GM18507 (cell line): Measurements from ENCODE around the gene STOM.

ENCODE experiments used
- DNase-seq: peaks from one replicate; pipeline ENCODE4 v3.0.0; 2011; ENCODE audit warnings: low read depth; ENCODE audit not compliant: insufficient read length; ENCODE audit errors: extremely low spot score
- FAIRE-seq: peaks from 2 replicates; lab custom pipeline; 2011; peaks lifted over from hg19 to GRCh38; lab: Jason Lieb, UNC

Gene STOM

GRCh38 chr9:121307976-121308375 lies 62.1 kb downstream of the STOM start:
- no peak for FAIRE-seq
- no peak for DNase-seq

DNA sequence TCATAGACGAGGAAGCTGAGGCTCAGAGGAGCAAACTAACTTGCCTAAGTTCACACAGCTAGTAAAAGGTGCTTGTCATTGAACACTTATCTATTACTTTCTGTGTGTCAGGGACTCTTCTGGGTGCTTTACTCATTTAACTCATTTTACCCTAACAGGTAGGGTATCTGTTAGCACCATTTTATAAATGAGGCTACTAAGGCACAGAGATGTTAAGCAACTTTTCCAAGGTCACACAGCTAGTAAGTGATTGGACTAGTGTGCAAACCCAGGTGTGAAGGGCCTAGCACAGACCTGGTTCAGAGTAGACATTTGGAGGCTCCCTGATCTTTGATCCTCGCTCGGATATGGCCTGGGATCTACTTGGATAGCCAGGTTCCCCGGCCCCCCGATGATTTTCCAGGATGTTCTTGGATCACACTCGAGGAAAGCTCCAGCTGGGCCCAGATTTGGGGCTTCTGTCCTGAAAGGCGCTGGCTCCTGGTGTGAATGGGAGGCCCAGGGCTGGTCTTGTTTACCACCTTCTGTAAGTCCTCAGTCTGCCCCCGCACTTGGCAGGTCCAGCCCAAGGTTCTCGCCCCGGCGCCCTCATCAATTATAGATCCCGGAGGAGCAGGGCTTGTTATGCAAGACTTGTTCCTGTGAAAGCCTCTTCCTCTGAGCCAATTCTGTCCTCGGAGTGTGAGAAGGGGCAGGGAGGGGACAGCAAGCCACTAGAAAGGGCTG lies 64.6 kb downstream of the STOM start:
- FAIRE-seq (no peak), DNase-seq (no peak)

- DNase-seq (no peak), FAIRE-seq (no peak)
These were observed 65.3 kb downstream of the STOM start for GRCh38 chr9:121304707-121305106.

- no peak for FAIRE-seq
- no peak for DNase-seq
These were observed 66.3 kb downstream of the STOM start for GRCh38 chr9:121303456-121304451.

GRCh38 chr9:121302786-121303185 lies 67.3 kb downstream of the STOM start:
- DNase-seq, result no peak
- FAIRE-seq, result no peak

DNA sequence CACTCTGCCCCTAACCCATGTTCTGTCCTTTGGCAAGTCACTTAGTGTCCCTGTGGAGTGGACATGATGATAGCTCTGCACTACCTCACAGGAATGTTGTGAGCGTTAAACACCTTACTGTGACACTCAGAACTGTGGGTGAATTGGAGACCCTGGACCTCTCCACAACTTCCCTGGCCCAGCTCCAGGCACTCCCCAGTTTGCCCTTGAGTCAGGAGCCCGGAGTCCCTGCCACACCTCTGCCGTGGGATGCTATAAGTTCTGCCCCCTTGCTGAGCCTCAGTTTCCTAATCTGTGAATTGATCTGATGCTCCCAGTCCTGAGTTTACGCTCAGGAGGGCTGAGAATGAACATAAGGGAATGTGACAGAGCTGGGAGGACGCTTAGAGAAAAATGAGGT lies 67.7 kb downstream of the STOM start:
- no peak for FAIRE-seq
- DNase-seq, result no peak

DNA sequence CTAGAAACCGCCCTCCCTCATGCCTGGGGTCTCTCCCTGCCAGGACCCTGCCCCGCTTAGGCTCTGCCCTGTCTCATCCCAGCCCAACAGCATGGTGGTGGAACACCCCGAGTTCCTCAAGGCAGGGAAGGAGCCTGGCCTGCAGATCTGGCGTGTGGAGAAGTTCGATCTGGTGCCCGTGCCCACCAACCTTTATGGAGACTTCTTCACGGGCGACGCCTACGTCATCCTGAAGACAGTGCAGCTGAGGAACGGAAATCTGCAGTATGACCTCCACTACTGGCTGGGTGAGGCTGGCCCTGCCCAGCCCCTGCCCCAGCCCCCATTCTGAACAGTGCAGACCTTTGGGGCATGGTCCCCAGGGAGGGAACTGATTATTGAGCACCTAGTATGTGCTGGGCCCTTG lies 68.2 kb downstream of the STOM start:
- FAIRE-seq (no peak), DNase-seq (no peak)

- DNase-seq (no peak), FAIRE-seq (no peak)
These were observed 69.5 kb downstream of the STOM start for GRCh38 chr9:121300283-121301119.

DNA sequence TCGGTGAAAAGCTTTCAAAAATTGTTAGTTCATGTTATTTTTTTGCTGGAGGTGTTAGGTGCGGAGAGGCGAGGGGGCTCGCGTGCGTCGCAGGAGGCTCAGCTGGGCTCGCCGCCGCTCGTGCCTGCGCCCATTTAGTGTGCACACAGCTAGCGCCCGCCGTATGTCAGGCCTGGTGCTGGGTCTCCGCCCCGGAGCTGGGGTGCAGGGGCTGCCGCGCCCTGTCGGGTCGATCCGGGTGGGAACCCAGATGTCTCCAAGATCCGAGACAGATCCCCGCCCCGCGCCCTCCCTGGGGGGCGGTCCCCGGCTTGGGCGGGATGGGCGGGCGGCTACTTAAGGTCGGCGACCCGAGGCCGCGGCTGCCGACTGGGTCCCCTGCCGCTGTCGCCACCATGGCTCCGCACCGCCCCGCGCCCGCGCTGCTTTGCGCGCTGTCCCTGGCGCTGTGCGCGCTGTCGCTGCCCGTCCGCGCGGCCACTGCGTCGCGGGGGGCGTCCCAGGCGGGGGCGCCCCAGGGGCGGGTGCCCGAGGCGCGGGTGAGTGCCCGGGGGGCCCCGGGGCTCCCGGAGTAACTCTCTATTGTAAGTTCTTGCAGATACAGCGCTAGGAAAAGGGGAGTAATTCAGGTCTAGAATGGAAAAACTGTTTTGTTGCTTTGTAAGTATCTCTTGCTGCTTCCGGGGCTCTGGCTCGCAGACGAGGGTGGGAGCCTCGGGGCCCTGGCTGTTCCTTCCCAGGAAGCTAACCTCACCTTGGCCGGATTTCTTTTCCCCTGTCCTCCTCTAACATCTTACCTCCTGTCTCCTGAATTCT lies 70.4 kb downstream of the STOM start:
- FAIRE-seq, result no peak
- DNase-seq, result peak; percentile 17

DNA sequence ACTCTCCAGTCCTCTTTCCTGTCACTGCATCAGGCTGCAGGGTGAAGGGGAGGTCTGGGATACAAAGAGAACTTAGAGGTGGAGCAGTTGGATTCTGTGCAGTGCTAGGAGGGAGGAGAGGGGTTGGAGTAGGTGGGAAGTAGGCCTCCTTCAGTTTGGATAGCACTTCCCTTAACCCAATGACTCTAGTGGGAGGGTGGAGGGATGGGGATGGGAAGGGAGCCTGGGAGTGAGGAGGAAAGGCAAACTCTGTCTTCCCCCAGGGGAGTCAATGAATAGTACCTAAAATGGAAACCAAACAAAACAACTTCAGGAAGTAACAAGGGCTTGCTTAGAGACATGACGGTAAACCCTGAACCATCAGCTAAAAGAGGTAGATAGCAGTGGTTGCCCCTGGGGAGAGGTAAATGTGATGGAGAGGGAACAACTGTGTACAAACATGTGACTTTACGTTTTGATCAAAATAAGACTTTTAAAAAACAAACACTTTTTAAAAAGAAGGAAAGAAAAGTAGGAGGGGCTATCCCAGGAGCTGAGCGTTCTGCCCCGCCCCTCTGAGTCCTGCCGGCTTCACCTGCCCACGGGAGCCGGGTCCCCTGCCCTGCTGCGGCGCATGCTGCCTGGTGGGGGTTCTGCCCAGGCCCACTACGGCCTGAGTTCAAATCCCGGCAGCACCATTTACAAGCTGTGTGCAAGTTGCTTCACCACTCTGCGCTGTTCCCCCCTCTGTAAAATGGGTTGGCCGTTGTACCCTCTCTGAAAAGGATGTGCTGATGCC lies 71.2 kb downstream of the STOM start:
- DNase-seq (no peak), FAIRE-seq (no peak)

DNA sequence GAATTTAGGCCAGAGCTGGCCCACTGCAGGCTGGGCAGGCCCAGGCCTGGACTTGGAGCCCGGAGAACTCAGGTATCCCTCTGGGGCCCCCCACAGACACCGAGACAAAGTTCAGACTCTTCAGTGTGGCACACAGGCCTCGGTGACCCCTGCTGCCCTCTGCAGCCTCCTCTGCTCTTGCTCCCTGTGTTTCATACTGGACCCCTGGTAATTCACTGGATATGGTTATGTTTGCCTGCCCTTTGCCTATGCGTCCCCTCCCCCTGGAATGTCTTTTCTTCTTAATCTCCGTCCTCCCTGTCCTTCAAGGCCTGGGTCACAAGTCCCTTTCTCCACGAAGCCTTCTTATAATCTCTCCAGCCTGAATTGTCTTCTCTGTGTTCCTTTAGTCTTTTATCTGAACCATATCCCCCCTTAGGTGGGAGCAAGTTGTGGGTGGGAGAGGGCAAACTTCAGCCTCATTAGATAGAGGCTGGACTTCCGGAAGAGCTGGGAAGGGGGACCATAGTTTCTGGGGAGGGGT lies 72.0 kb downstream of the STOM start:
- FAIRE-seq (no peak), DNase-seq (no peak)

DNA sequence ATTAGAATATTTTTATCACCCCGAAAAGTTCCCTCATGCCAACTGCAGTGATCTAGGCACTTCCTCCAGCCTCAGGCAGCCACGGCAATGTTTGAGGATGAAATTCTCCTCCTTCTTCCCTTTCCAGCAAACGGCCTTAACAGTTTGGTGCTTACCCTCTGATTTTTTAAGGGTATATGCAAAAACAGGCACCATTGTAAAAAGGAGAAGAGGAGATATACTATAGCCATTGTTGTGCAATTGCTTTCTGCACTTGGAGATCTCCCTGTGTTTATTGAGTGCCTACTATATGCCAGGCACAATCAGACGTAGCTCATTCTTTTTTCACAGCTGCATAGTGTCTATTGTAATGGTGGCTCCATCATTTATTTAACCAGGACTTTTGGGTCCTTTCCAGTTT lies 72.7 kb downstream of the STOM start:
- no peak for FAIRE-seq

GRCh38 chr9:121296213-121297127 lies 73.6 kb downstream of the STOM start:
- FAIRE-seq, result no peak
- no peak for DNase-seq

More for the DNA sequence above, 72.7 kb downstream of the STOM start:
- DNase-seq, result no peak

- DNase-seq (no peak), FAIRE-seq (no peak)
These were observed 74.3 kb downstream of the STOM start for GRCh38 chr9:121295662-121296191.

DNA sequence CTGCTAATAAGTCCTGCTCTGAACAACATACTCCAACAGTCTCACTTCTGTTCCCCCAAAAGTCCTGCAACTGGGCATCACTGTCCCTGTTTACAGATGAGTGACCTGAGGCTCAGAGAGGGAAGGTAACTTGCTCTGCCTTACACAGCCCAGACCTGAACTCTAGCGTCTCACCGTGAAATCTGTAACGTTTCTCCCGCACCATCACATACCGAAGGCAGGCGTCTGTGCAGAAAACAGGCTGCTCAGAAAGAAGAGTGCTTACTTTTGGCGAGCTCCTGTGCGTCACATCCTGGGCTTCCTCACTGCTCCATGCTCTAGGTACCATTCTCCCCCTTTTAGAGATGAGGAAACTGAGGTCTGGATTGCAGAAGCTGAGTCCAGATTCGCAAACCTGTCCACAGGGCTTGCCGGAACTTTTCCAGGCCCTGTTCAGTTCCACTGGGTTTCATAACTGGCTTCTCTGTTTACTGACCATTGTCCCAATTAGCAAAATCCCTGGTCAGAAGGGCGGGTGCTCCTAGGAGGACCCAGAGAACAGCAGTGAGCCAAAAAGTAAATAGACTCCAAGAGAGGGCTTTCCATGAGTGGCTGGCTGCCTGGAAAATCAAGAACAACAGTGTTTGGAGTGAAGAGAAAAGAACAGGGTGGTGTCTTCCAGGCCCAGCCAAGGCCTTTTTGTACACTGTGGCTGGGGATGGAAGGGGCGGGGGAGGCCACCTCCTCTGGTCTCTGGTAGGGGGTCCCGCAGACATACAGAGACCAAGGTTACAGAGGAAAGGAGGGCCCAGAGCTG lies 75.0 kb downstream of the STOM start:
- DNase-seq, result no peak
- FAIRE-seq, result no peak

GRCh38 chr9:121294151-121294743 lies 75.8 kb downstream of the STOM start:
- FAIRE-seq, result no peak
- no peak for DNase-seq
